ENCODE results near the gene GSDME. TPM values are rescaled to one million over a fixed set of nuclear protein-coding genes. Genes with fewer than 3 reads are reported as not detected.

GSDME gene
- 81.1 and 91.1 TPM in 2 replicates for total RNA-seq (ENCODE audit: low replicate concordance)

DNA sequence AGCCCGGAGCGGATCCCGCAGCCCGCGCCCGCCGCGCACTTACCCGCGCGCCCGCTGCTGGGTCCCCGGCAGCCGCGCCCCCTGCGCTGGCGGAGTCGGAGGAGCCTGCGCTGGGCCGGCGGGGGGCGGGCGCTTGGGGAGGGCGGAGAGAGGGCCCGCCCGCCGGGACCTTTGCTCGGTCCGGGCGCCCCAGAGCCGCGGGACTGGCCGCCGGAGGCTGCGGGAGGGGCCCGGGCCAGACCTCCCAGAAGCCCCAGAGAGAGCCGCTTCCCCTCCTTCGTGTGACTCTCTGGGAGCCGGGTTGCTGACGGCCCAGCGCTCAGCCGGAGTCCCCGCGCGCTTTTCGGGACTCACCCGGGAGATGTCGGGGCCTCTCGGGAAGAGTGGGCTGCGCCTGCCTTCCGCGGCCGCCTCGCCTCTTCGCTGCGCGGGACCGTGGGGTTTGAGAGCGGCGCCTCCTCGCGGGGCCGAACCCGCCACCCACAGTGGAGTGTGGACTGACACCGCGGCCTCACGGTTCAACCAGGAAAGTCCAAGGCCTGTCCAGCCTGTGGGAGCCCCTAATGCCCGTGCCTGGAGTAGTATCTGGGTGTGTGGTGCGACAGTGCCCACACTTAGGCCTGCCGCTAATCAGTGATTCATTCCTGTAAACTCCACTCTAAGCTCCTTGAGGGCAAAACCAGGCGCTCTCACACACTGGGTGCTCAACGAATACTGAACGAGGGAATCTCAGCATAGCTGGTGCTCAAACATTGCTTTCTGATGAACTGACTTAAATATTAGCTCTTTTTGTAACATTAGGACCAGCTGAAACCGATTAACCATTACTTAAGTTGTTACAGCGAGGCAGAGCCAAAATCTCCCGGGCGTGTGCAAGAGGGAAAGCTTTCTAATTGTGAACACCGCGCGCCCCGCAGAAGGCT, at the start of gene GSDME:
Gene GSDME (minus strand): TSS at position 112 of the 923 bp plus-strand sequence. CDS start 7,690 bp downstream, outside the sequence.

Other genes starting within 250 kb of the GSDME start
- gene PALS2, start 184.0 kb downstream of the GSDME start, total RNA-seq (ENCODE audit: low replicate concordance): 21.9 and 23.9 TPM in 2 replicates
- gene OSBPL3, start 222.7 kb upstream of the GSDME start, total RNA-seq (ENCODE audit: low replicate concordance): 8.9 and 22.2 TPM in 2 replicates